ENCODE measurements around the gene PKN2. TPM values are rescaled to one million over a fixed set of nuclear protein-coding genes. Genes with fewer than 3 reads are reported as not detected.
A peak's percentile ranks its signal among the peaks of the same experiment; 100 is the strongest.

PKN2 gene
- total and polyA plus RNA-seq, 9 of the 15 experiments (the other 6 are each of a cell fraction or from before 2014, with no cell fraction given) = 4.5 to 25.3 (median 19.2) TPM

DNA sequence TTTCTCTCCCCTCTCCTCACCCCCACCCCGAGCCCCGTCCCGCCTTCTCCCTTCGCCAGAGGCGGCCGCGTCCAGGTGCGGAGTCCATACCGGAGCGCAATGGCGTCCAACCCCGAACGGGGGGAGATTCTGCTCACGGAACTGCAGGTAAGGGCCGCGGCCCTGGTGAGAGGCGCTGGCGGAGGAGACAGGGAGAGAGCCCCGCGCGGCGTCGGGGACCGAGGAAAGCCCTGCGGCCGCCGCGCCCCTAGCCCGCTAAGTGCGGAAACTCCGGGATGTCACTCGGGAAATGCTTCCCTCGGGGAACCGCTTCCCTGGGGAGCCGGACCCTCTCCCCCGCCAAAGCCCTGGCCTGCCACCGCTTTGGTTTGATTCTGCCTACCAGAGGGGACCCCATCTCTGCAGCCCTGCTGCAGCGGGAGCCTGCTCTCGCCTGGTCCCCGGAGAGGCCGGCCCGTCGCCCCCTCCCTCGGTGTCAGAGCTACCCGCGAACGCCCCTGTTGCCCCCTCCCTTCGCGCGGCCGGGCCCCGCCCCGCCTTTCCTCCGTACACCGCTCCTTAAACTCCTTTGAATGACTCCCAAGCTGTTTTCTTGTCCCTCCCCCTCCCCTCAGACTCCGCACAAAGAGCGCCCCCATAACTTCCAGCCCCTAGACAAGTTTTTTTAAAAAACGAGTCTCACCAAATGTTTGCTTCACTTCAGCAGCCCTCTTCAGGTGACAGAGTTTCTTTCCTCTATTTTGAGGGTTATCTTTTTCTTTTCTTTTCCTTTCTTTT lies 597 bp downstream of the PKN2 start (continued):
- TF ChIP-seq, protein P1, sequence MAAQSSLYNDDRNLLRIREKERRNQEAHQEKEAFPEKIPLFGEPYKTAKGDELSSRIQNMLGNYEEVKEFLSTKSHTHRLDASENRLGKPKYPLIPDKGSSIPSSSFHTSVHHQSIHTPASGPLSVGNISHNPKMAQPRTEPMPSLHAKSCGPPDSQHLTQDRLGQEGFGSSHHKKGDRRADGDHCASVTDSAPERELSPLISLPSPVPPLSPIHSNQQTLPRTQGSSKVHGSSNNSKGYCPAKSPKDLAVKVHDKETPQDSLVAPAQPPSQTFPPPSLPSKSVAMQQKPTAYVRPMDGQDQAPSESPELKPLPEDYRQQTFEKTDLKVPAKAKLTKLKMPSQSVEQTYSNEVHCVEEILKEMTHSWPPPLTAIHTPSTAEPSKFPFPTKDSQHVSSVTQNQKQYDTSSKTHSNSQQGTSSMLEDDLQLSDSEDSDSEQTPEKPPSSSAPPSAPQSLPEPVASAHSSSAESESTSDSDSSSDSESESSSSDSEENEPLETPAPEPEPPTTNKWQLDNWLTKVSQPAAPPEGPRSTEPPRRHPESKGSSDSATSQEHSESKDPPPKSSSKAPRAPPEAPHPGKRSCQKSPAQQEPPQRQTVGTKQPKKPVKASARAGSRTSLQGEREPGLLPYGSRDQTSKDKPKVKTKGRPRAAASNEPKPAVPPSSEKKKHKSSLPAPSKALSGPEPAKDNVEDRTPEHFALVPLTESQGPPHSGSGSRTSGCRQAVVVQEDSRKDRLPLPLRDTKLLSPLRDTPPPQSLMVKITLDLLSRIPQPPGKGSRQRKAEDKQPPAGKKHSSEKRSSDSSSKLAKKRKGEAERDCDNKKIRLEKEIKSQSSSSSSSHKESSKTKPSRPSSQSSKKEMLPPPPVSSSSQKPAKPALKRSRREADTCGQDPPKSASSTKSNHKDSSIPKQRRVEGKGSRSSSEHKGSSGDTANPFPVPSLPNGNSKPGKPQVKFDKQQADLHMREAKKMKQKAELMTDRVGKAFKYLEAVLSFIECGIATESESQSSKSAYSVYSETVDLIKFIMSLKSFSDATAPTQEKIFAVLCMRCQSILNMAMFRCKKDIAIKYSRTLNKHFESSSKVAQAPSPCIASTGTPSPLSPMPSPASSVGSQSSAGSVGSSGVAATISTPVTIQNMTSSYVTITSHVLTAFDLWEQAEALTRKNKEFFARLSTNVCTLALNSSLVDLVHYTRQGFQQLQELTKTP (IDR thresholded peaks at IDR 0.05; ENCODE audit: low read depth in 1 of 2, partially characterized antibody in 2 of 2) = peak; percentile 26 to 34
- TF ChIP-seq CREB1 (IDR thresholded peaks at IDR 0.05) (peak; percentile 39; the same call in 1 of the 2 replicates), CREB1 (CRISPR knock-in tag; IDR thresholded peaks at IDR 0.05) (no peak), POLR2AphosphoS5 (IDR thresholded peaks at IDR 0.05; ENCODE audit: control insufficient read depth, insufficient read depth, low read depth, low read length) (peak; percentile 53; the same call in 1 of the 2 replicates), PHF8 (IDR thresholded peaks at IDR 0.05; ENCODE audit: borderline replicate concordance, low read length) (peak; percentile 57), POLR2A (conservative IDR thresholded peaks at IDR 0.05) (peak; percentile 56; the same call in 1 of the 2 replicates), CREM (IDR thresholded peaks at IDR 0.05; ENCODE audit: low read depth) (0 out of 2 replicates have a peak, but pooled peaks have one; percentile 13), CEBPZ (IDR thresholded peaks at IDR 0.05; ENCODE audit: borderline replicate concordance, low read depth, low read length) (no peak), TEAD1 (CRISPR knock-in tag; IDR thresholded peaks at IDR 0.05) (peak in 1 of 2 experiments; percentile 73; a peak in 2 of 4 replicates), EGR1 (conservative IDR thresholded peaks at IDR 0.05) (peak; percentile 37), ETV1 (tag; conservative IDR thresholded peaks at IDR 0.05; ENCODE audit: low read depth) (0 out of 2 replicates have a peak, but pooled peaks have one; percentile 10), ZNF384 (IDR thresholded peaks at IDR 0.05; ENCODE audit: low read depth, low read length) (peak; percentile 86), PCBP1 (IDR thresholded peaks at IDR 0.05; ENCODE audit: low read depth, low read length, poor library complexity, severe bottlenecking) (peak; percentile 87), MLLT1 (IDR thresholded peaks at IDR 0.05) (peak; percentile 46 to 70; a peak in 1 of 4 replicates), PHB (CRISPR knock-in tag; IDR thresholded peaks at IDR 0.05) (peak; percentile 89; the same call in 1 of the 2 replicates)
- TF ChIP-seq, protein P2, sequence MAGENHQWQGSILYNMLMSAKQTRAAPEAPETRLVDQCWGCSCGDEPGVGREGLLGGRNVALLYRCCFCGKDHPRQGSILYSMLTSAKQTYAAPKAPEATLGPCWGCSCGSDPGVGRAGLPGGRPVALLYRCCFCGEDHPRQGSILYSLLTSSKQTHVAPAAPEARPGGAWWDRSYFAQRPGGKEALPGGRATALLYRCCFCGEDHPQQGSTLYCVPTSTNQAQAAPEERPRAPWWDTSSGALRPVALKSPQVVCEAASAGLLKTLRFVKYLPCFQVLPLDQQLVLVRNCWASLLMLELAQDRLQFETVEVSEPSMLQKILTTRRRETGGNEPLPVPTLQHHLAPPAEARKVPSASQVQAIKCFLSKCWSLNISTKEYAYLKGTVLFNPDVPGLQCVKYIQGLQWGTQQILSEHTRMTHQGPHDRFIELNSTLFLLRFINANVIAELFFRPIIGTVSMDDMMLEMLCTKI (IDR thresholded peaks at IDR 0.05; ENCODE audit: partially characterized antibody) = no peak

Data from K562 (cell line).